ENCODE results near the gene GPR183. TPM values are rescaled to one million over a fixed set of nuclear protein-coding genes. Genes with fewer than 3 reads are reported as not detected.

Gene GPR183
- total and polyA plus RNA-seq, 2 of the 8 experiments (the other 6 are each of a cell fraction or from before 2014, with no cell fraction given) = not detected

DNA sequence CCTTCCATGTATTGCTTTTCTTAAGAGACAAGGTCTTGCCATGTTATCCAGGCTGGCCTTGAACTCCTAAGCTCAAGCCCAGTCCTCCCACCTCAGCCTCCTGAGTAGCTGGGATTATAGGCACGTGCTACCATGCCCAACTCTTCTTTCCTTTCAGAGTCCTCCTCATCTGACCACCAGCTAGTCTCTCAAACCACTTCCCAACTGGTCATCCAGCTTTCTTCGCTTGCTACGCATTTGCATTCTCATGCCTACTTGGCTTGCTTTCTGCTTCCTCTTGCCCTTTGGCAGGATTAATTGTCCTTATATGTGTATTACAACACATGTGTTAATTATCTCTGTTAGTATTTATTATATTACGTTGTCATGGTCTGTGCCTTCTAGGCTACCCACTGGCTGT lies 55.3 kb downstream of the GPR183 start (continued):
- TF ChIP-seq, protein P1, sequence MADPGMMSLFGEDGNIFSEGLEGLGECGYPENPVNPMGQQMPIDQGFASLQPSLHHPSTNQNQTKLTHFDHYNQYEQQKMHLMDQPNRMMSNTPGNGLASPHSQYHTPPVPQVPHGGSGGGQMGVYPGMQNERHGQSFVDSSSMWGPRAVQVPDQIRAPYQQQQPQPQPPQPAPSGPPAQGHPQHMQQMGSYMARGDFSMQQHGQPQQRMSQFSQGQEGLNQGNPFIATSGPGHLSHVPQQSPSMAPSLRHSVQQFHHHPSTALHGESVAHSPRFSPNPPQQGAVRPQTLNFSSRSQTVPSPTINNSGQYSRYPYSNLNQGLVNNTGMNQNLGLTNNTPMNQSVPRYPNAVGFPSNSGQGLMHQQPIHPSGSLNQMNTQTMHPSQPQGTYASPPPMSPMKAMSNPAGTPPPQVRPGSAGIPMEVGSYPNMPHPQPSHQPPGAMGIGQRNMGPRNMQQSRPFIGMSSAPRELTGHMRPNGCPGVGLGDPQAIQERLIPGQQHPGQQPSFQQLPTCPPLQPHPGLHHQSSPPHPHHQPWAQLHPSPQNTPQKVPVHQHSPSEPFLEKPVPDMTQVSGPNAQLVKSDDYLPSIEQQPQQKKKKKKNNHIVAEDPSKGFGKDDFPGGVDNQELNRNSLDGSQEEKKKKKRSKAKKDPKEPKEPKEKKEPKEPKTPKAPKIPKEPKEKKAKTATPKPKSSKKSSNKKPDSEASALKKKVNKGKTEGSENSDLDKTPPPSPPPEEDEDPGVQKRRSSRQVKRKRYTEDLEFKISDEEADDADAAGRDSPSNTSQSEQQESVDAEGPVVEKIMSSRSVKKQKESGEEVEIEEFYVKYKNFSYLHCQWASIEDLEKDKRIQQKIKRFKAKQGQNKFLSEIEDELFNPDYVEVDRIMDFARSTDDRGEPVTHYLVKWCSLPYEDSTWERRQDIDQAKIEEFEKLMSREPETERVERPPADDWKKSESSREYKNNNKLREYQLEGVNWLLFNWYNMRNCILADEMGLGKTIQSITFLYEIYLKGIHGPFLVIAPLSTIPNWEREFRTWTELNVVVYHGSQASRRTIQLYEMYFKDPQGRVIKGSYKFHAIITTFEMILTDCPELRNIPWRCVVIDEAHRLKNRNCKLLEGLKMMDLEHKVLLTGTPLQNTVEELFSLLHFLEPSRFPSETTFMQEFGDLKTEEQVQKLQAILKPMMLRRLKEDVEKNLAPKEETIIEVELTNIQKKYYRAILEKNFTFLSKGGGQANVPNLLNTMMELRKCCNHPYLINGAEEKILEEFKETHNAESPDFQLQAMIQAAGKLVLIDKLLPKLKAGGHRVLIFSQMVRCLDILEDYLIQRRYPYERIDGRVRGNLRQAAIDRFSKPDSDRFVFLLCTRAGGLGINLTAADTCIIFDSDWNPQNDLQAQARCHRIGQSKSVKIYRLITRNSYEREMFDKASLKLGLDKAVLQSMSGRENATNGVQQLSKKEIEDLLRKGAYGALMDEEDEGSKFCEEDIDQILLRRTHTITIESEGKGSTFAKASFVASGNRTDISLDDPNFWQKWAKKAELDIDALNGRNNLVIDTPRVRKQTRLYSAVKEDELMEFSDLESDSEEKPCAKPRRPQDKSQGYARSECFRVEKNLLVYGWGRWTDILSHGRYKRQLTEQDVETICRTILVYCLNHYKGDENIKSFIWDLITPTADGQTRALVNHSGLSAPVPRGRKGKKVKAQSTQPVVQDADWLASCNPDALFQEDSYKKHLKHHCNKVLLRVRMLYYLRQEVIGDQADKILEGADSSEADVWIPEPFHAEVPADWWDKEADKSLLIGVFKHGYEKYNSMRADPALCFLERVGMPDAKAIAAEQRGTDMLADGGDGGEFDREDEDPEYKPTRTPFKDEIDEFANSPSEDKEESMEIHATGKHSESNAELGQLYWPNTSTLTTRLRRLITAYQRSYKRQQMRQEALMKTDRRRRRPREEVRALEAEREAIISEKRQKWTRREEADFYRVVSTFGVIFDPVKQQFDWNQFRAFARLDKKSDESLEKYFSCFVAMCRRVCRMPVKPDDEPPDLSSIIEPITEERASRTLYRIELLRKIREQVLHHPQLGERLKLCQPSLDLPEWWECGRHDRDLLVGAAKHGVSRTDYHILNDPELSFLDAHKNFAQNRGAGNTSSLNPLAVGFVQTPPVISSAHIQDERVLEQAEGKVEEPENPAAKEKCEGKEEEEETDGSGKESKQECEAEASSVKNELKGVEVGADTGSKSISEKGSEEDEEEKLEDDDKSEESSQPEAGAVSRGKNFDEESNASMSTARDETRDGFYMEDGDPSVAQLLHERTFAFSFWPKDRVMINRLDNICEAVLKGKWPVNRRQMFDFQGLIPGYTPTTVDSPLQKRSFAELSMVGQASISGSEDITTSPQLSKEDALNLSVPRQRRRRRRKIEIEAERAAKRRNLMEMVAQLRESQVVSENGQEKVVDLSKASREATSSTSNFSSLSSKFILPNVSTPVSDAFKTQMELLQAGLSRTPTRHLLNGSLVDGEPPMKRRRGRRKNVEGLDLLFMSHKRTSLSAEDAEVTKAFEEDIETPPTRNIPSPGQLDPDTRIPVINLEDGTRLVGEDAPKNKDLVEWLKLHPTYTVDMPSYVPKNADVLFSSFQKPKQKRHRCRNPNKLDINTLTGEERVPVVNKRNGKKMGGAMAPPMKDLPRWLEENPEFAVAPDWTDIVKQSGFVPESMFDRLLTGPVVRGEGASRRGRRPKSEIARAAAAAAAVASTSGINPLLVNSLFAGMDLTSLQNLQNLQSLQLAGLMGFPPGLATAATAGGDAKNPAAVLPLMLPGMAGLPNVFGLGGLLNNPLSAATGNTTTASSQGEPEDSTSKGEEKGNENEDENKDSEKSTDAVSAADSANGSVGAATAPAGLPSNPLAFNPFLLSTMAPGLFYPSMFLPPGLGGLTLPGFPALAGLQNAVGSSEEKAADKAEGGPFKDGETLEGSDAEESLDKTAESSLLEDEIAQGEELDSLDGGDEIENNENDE (IDR thresholded peaks at IDR 0.05; ENCODE audit: insufficient replicate concordance, low read length) = no peak
- TF ChIP-seq SIX5 (IDR thresholded peaks at IDR 0.05; ENCODE audit: low read depth, low read length) (no peak), GTF2F1 (IDR thresholded peaks at IDR 0.05; ENCODE audit: borderline replicate concordance, low read depth, low read length) (no peak), NRF1 (IDR thresholded peaks at IDR 0.05; ENCODE audit: low read depth, low read length) (no peak), POU5F1 (IDR thresholded peaks at IDR 0.05; ENCODE audit: low read depth, low read length) (no peak), CBX5 (IDR thresholded peaks at IDR 0.05; ENCODE audit: low read depth, low read length) (no peak), SP2 (IDR thresholded peaks at IDR 0.05; ENCODE audit: low read length) (no peak), TAF1 (IDR thresholded peaks at IDR 0.05; ENCODE audit: low read depth, low read length) (no peak), EP300 (IDR thresholded peaks at IDR 0.05; ENCODE audit: borderline replicate concordance in 1 of 2, low read depth in 2 of 2, low read length in 2 of 2) (no peak), TAF7 (optimal IDR thresholded peaks at IDR 0.05; ENCODE audit: borderline replicate concordance, low read depth, low read length) (no peak), EGR1 (IDR thresholded peaks at IDR 0.05; ENCODE audit: borderline replicate concordance, low read depth, low read length) (no peak), TCF12 (IDR thresholded peaks at IDR 0.05; ENCODE audit: low read depth, low read length) (no peak)
- TF ChIP-seq, protein P2, sequence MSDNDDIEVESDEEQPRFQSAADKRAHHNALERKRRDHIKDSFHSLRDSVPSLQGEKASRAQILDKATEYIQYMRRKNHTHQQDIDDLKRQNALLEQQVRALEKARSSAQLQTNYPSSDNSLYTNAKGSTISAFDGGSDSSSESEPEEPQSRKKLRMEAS (IDR thresholded peaks at IDR 0.05) = no peak
